ENCODE data around the gene IER5. TPM values are rescaled to one million over a fixed set of nuclear protein-coding genes. Genes with fewer than 3 reads are reported as not detected.

Gene IER5
- 10 to 100 TPM; 25.1 to 26.3 TPM for total RNA-seq

DNA sequence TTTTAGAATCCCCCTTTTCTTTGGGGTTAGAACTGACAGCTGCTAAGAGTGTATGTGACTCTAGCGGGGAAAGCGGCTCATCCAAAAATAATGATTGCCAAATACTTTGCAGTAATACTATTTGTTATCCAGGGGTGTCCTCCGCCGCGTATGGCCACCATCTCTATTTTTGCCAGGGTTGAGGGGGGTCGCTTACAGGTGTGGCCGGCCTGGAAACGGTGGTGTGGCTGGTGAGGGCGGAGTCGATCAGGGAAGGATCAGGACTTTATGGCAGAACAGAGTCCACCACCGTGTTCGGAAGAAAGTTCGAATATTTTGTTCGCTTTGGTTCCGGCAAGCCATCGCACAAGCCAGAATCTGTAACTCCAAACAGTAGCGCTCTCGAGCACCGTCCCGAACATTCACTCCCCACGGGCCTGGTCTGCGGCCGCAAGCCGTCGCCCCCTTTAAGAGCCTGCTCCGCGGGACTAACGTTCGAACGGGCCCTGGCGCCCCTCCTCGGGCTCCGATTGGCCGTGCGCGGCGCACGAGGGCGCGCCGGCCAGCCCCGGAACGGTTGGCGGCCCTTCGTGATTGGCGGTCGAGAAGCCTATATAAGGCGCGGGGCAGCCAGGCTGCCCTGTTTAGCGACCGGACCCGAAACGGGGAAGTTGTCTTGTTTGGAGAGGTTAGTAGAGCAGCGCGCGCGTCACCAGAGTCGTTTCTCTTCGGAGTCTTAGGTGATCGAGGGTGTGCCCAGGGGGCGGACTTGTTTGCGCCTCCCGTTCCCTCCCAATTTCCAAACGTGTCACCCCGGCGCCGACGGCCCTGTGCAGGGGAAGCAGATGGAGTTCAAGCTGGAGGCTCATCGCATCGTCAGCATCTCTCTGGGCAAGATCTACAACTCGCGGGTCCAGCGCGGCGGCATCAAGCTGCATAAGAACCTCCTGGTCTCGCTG is at the start of gene IER5:
IER5 (plus strand) TSS at position 622 of the 938 bp plus-strand sequence; CDS start at position 825, 203 bp downstream.

Other genes with a start within 250 kb of the IER5 start
- gene KIAA1614, start 175.8 kb upstream of the IER5 start, total RNA-seq = under 1 TPM in 1 of 2 experiments, not detected in 1; 0.12 TPM
- 10 to 100 TPM; 21.3 to 21.5 TPM for gene STX6, start 65.8 kb upstream of the IER5 start, total RNA-seq
- 10 to 100 TPM; 31.6 to 32.7 TPM for gene MR1, start 54.7 kb upstream of the IER5 start, total RNA-seq